Activated CD8-positive, alpha-beta T cell treated with anti-CD3 and anti-CD28 coated beads for 36 hours (primary cell): Measurements from ENCODE around the gene PRKRIP1. TPM values are rescaled to one million over a fixed set of nuclear protein-coding genes. Genes with fewer than 3 reads are reported as not detected.
"Not testable (repeated sequence)": the region's sequence is repeated elsewhere in the genome, so short reads cannot be mapped to it uniquely, and the experiment has no call there.

ENCODE experiments used
- ATAC-seq: fragments of 200-7000 bp; cut with Tn5 transposase; one replicate; pipeline ENCODE4 v1.10.0; 2021; ENCODE audit warnings: mild to moderate bottlenecking, moderate library complexity
- CTCF ChIA-PET: fragments of 350-600 bp; sonication (Branson Sonifier 250); formaldehyde crosslinking; loops from one replicate; lab custom pipeline; 2021; ENCODE audit warnings: antibody characterized with exemption; lab: Charles Lee
- POLR2A ChIA-PET: fragments of 350-600 bp; sonication (Branson Sonifier 250); formaldehyde crosslinking; loops from one replicate; lab custom pipeline; 2021; ENCODE audit warnings: antibody characterized with exemption; lab: Charles Lee
- DNase-seq: peaks from one replicate; pipeline ENCODE4 v3.0.0-alpha.2; 2020
- H3K27ac Mint-ChIP-seq: one replicate; pipeline ENCODE4 v1.8.0; 2021; ENCODE audit warnings: mild to moderate bottlenecking, mixed read lengths
- H3K27me3 Mint-ChIP-seq: one replicate; pipeline ENCODE4 v1.8.0; 2021; ENCODE audit warnings: mixed read lengths
- H3K36me3 Mint-ChIP-seq: one replicate; pipeline ENCODE4 v1.8.0; 2021; ENCODE audit warnings: low read depth, mixed read lengths
- H3K4me1 Mint-ChIP-seq: one replicate; pipeline ENCODE4 v1.8.0; 2021; ENCODE audit warnings: low read depth, mixed read lengths
- H3K4me3 Mint-ChIP-seq: one replicate; pipeline ENCODE4 v1.8.0; 2021; ENCODE audit warnings: mild to moderate bottlenecking, moderate library complexity, mixed read lengths
- H3K9me3 Mint-ChIP-seq: one replicate; pipeline ENCODE4 v1.8.0; 2021; ENCODE audit warnings: mixed read lengths
- intact Hi-C: fragments of 100-400 bp; cut with micrococcal nuclease; formaldehyde crosslinking; loops from one replicate; pipeline ENCODE4 v1.10.0; 2022
- total RNA-seq, 2 experiments: library from RNA; stranded (reverse); gene quantifications; one replicate each; pipeline ENCODE4 v1.2.3, GENCODE V29; 2021
- TF ChIP-seq, protein P1 (sequence below): fragments of 200-600 bp; IDR thresholded peaks from one replicate; pipeline ENCODE4 v1.8.0; 2022; ENCODE audit warnings: antibody characterized with exemption, mild to moderate bottlenecking

PRKRIP1 gene
- total RNA-seq, 2 experiments from 2014 or later, result 29.8 to 33.6 TPM

DNA sequence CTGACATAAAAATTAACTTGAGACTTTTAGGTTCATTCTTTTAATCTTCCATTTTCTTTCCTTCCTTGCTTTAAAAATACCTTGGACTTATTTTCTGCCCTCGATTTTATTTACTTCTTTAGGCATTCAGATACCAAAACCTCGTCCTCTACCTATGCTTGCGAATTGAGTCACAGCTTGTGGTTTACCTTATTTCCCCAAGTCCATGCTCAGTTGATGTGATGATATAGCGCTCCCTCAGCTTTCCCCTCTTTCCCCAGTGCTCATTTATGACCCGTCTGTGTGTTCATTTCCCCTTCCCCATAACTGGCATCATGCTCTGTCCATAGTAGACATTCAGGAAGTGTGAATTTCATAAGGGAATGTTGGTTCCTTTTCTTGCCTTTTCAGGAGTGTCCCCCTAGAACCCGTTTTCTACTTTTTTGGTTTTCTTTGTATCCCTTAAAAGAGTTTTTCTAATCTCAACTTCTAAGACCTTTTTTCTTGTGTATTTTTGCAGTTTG is 19.1 kb upstream of the PRKRIP1 start:
- intact Hi-C loops, result no loop called here
- Mint-ChIP-seq H3K9me3 (no peaks in the 10 kb centered on the region), H3K36me3 (peaks cover 47% of the 10 kb centered on the region), H3K4me1 (peaks cover 4% of the 10 kb centered on the region), H3K27me3 (no peaks in the 10 kb centered on the region), H3K27ac (no peak overlapping the region), H3K4me3 (no peak overlapping the region)
- TF ChIP-seq, protein P1, sequence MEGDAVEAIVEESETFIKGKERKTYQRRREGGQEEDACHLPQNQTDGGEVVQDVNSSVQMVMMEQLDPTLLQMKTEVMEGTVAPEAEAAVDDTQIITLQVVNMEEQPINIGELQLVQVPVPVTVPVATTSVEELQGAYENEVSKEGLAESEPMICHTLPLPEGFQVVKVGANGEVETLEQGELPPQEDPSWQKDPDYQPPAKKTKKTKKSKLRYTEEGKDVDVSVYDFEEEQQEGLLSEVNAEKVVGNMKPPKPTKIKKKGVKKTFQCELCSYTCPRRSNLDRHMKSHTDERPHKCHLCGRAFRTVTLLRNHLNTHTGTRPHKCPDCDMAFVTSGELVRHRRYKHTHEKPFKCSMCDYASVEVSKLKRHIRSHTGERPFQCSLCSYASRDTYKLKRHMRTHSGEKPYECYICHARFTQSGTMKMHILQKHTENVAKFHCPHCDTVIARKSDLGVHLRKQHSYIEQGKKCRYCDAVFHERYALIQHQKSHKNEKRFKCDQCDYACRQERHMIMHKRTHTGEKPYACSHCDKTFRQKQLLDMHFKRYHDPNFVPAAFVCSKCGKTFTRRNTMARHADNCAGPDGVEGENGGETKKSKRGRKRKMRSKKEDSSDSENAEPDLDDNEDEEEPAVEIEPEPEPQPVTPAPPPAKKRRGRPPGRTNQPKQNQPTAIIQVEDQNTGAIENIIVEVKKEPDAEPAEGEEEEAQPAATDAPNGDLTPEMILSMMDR, result no peak
- DNase-seq (no peak), ATAC-seq (no peak)
- ChIA-PET POLR2A (no interaction called here), CTCF (no interaction called here)

DNA sequence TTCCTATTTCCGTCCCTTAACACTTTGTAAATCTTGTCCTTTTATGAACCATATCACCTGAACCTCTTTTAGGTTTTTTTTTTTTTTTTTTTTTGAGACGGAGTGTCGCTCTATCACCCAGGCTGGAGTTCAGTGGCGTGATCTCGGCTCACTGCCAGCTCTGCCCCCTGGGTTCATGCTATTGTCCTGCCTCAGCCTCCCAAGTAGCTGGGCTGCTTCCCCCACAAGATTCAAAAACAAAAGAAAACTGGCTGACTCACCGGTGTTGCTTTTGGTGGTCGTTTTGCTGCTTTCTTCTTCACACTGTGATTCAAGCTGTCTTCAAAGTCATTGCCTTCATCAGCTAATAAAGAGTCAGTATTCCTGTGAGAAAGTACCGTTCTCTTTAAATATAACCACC is 15.3 kb upstream of the PRKRIP1 start:
- CTCF ChIA-PET, result interaction anchor here (1.0 kb wide), 1 partner anchor 11 kb away, joined by 4 read pairs; no protein-coding TSS in a partner anchor
- H3K4me3 Mint-ChIP-seq, H3K27ac Mint-ChIP-seq, H3K4me1 Mint-ChIP-seq, DNase-seq, ATAC-seq, H3K9me3 Mint-ChIP-seq, POLR2A ChIA-PET, intact Hi-C loops, H3K27me3 Mint-ChIP-seq: not testable (repeated sequence)
- H3K36me3 Mint-ChIP-seq, result peaks cover 45% of the 10 kb centered on the region

DNA sequence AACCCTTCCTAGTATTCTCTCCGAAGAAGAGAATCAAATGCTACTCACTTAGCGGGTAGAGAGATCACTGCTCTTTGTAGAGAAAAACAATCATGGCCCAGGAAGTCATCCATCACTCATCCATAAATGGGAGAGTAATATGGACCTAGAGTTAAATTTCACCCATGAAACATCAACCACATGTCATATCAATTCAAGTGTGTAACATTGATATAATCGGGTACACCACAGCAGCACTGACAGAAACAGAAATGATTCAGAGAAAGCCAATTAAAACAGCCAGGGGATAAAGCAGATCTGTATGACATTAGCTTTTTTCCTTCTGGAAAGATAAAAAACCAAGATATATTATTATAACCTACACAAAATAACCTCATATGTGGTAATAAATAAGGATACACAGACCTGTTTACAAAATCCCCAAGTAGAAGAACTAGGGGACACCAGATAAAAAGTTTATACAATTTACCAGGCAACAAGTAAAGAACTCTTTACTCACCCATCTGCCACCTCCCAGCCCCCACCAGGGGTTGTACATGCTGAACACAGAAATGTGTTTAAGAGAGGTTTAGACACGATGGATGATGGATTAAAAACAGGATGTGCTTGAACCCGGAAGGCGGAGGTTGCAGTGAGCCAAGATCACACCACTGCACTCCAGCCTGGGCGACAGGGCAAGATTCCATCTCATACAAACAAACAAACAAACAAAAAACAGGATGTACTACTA is 14.3 kb upstream of the PRKRIP1 start:
- H3K27me3 Mint-ChIP-seq, H3K27ac Mint-ChIP-seq, POLR2A ChIA-PET, ATAC-seq, intact Hi-C loops, DNase-seq, H3K4me3 Mint-ChIP-seq, H3K4me1 Mint-ChIP-seq, H3K9me3 Mint-ChIP-seq: not testable (repeated sequence)
- CTCF ChIA-PET, result interaction anchor here (1.0 kb wide), 1 partner anchor 10 kb away, joined by 4 read pairs; no protein-coding TSS in a partner anchor
- peaks cover 47% of the 10 kb centered on the region for H3K36me3 Mint-ChIP-seq

DNA sequence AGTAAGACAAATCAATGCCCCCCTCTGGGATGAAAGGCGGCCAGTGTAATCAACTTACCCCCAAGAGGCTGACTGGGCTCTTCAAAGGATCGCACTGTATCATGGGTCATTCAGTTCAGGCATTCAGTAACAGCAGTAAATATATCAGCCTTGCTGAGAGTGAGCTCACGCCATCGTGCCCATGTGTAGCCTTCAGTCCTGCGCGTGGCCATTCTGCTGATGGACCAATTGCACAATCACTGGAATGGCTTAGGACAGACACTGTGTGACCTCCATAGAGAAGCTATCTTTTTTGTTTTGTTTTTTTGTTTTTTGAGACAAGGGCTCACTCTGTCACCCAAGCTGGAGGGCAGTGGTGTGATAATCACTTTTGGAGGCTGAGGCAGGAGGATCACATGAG is 9.1 kb upstream of the PRKRIP1 start:
- DNase-seq (no peak), ATAC-seq (no peak)
- Mint-ChIP-seq H3K4me3 (no peak overlapping the region), H3K27ac (no peak overlapping the region), H3K27me3 (no peaks in the 10 kb centered on the region), H3K36me3 (peaks cover 20% of the 10 kb centered on the region), H3K9me3 (no peaks in the 10 kb centered on the region), H3K4me1 (no peaks in the 10 kb centered on the region)
- TF ChIP-seq, protein P1, result no peak
- intact Hi-C loops, result loop anchor here (5.0 kb wide), 1 partner anchor 105 kb away; no protein-coding TSS in a partner anchor
- POLR2A ChIA-PET, result interaction anchor here (1.3 kb wide), 1 partner anchor 93 kb away, joined by 4 read pairs; no protein-coding TSS in a partner anchor
- CTCF ChIA-PET, result interaction anchor here (1.6 kb wide), 1 partner anchor 108 kb away, joined by 4 read pairs; no protein-coding TSS in a partner anchor

DNA sequence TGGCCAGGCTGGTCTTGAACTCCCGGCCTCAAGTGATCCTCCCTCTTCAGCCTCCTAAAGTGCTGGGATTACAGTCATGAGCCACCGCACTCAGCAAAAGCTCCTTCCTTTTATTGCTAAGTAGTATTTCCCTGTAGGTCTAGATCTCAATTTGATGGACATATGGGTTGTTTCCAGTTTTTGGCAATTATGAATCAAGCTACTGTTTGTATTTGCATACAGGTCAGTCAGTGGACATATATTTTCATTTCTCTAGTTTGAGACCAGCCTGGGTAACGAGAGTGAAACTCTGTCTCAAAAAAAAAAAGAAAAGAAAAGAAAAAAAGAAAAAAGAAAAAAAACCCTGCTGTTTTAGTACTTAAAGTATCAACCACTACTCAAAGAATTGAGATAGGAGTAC is 6.4 kb upstream of the PRKRIP1 start:
- intact Hi-C loops, result loop anchor here (5.0 kb wide), 1 partner anchor 108 kb away; no protein-coding TSS in a partner anchor
- peaks cover 23% of the 10 kb centered on the region for H3K36me3 Mint-ChIP-seq
- no peak overlapping the region for H3K27ac Mint-ChIP-seq
- CTCF ChIA-PET, result interaction anchor here (0.6 to 2.2 kb wide), 4 partner anchors 26 to 122 kb away, joined by 3 to 10 read pairs (median 5); no protein-coding TSS in a partner anchor
- H3K9me3 Mint-ChIP-seq, result no peaks in the 10 kb centered on the region
- TF ChIP-seq, protein P1, result no peak
- POLR2A ChIA-PET, result no interaction called here
- DNase-seq (no peak), ATAC-seq (no peak)
- no peaks in the 10 kb centered on the region for H3K4me1 Mint-ChIP-seq
- no peak overlapping the region for H3K4me3 Mint-ChIP-seq
- no peaks in the 10 kb centered on the region for H3K27me3 Mint-ChIP-seq
